ENCODE measurements around the gene HCN1.
"Not testable (repeated sequence)": the region's sequence is repeated elsewhere in the genome, so short reads cannot be mapped to it uniquely, and the experiment has no call there.

Gene HCN1

GRCh38 chr5:45609661-45610060, 86.5 kb downstream of the HCN1 start:
- DNase-seq = no peak

- DNase-seq = no peak
Measured at GRCh38 chr5:45604092-45604491, 92.1 kb downstream of the HCN1 start.

GRCh38 chr5:45601424-45601823, 94.8 kb downstream of the HCN1 start:
- no peak for DNase-seq

GRCh38 chr5:45596320-45596719, 99.9 kb downstream of the HCN1 start:
- no peak for DNase-seq

GRCh38 chr5:45586001-45586400, 110.2 kb downstream of the HCN1 start:
- DNase-seq = not testable (repeated sequence)

GRCh38 chr5:45578270-45578669, 117.9 kb downstream of the HCN1 start:
- no peak for DNase-seq

GRCh38 chr5:45568813-45569212, 127.4 kb downstream of the HCN1 start:
- DNase-seq = no peak

GRCh38 chr5:45542421-45542820, 153.8 kb downstream of the HCN1 start:
- DNase-seq = no peak

- no peak for DNase-seq
Measured at GRCh38 chr5:45533663-45534062, 162.5 kb downstream of the HCN1 start.

GRCh38 chr5:45532826-45533624, 163.2 kb downstream of the HCN1 start:
- DNase-seq = no peak

- no peak for DNase-seq
Measured at GRCh38 chr5:45521067-45521466, 175.1 kb downstream of the HCN1 start.

- DNase-seq = no peak
Measured at GRCh38 chr5:45512521-45512920, 183.7 kb downstream of the HCN1 start.

GRCh38 chr5:45509371-45509770, 186.8 kb downstream of the HCN1 start:
- no peak for DNase-seq

- DNase-seq = no peak
Measured at GRCh38 chr5:45508135-45508534, 188.0 kb downstream of the HCN1 start.

GRCh38 chr5:45507178-45507577, 189.0 kb downstream of the HCN1 start:
- no peak for DNase-seq

GRCh38 chr5:45499006-45499405, 197.2 kb downstream of the HCN1 start:
- DNase-seq = not testable (repeated sequence)

GRCh38 chr5:45491368-45491767, 204.8 kb downstream of the HCN1 start:
- DNase-seq = no peak

GRCh38 chr5:45484781-45485180, 211.4 kb downstream of the HCN1 start:
- DNase-seq = no peak

- DNase-seq = no peak
Measured at GRCh38 chr5:45454114-45454513, 242.1 kb downstream of the HCN1 start.

- not testable (repeated sequence) for DNase-seq
Measured at GRCh38 chr5:45444856-45445255, 251.3 kb downstream of the HCN1 start.

GRCh38 chr5:45440466-45440865, 255.7 kb downstream of the HCN1 start:
- no peak for DNase-seq

- no peak for DNase-seq
Measured at GRCh38 chr5:45437752-45438151, 258.4 kb downstream of the HCN1 start.

- DNase-seq = no peak
Measured at GRCh38 chr5:45417285-45417998, 278.7 kb downstream of the HCN1 start.

All from CD4-positive, alpha-beta T cell treated with Interleukin-15 for 1 hour (primary cell).